ENCODE results near the gene ODAD3.
A peak's percentile ranks its signal among the peaks of the same experiment; 100 is the strongest.
"Not testable (repeated sequence)": the region's sequence is repeated elsewhere in the genome, so short reads cannot be mapped to it uniquely, and the experiment has no call there.

ODAD3 gene

GRCh38 chr19:11397089-11397610 lies 37.8 kb downstream of the ODAD3 start:
- ATAC-seq (replicated peaks) (no peak), DNase-seq (no peak)
- H3K4me3 Mint-ChIP-seq = no peak overlapping the region

GRCh38 chr19:11390933-11391680 lies 43.8 kb downstream of the ODAD3 start:
- Mint-ChIP-seq H3K9me3 (no peaks in the 10 kb centered on the region), H3K4me1 (ENCODE audit: low read depth in 2 of 2) (peaks cover 0 to 5% of the 10 kb centered on the region in 2 donors), H3K4me3 (no peak overlapping the region), H3K27ac (no peak overlapping the region), H3K36me3 (ENCODE audit: insufficient read depth) (no peaks in the 10 kb centered on the region), H3K27me3 (peaks cover 14 to 26% of the 10 kb centered on the region in 2 donors)
- no peak for ATAC-seq (replicated peaks)
- DNase-seq = no peak

More at GRCh38 chr19:11397089-11397610, 37.8 kb downstream of the ODAD3 start:
- H3K27ac Mint-ChIP-seq = no peak overlapping the region
- no peaks in the 10 kb centered on the region for H3K9me3 Mint-ChIP-seq
- H3K27me3 Mint-ChIP-seq = peaks cover 20 to 36% of the 10 kb centered on the region in 2 donors
- H3K36me3 Mint-ChIP-seq (ENCODE audit: insufficient read depth) = no peaks in the 10 kb centered on the region
- H3K4me1 Mint-ChIP-seq (ENCODE audit: low read depth in 2 of 2) = peaks cover 0 to 3% of the 10 kb centered on the region in 2 donors

GRCh38 chr19:11390359-11390758 lies 44.6 kb downstream of the ODAD3 start:
- no peak overlapping the region for H3K4me3 Mint-ChIP-seq

GRCh38 chr19:11387162-11388034 lies 47.5 kb downstream of the ODAD3 start:
- peaks cover 4% of the 10 kb centered on the region for H3K36me3 Mint-ChIP-seq (ENCODE audit: insufficient read depth)
- H3K27ac Mint-ChIP-seq = no peak overlapping the region
- no peak for DNase-seq

More at GRCh38 chr19:11390359-11390758, 44.6 kb downstream of the ODAD3 start:
- DNase-seq (no peak), ATAC-seq (replicated peaks) (no peak)
- H3K36me3 Mint-ChIP-seq (ENCODE audit: insufficient read depth) = no peaks in the 10 kb centered on the region
- peaks cover 11 to 21% of the 10 kb centered on the region in 2 donors for H3K27me3 Mint-ChIP-seq
- H3K27ac Mint-ChIP-seq = no peak overlapping the region
- H3K4me1 Mint-ChIP-seq (ENCODE audit: low read depth in 2 of 2) = peaks cover 0 to 5% of the 10 kb centered on the region in 2 donors
- no peaks in the 10 kb centered on the region for H3K9me3 Mint-ChIP-seq

GRCh38 chr19:11384778-11385129 lies 50.2 kb downstream of the ODAD3 start:
- peaks cover 7 to 32% of the 10 kb centered on the region in 2 donors for H3K27me3 Mint-ChIP-seq
- ATAC-seq (replicated peaks) (no peak), DNase-seq (no peak)
- peaks cover 19 to 26% of the 10 kb centered on the region in 2 donors for H3K4me1 Mint-ChIP-seq (ENCODE audit: low read depth in 2 of 2)
- no peak overlapping the region for H3K27ac Mint-ChIP-seq
- H3K36me3 Mint-ChIP-seq (ENCODE audit: insufficient read depth) = peaks cover 16% of the 10 kb centered on the region
- H3K9me3 Mint-ChIP-seq = no peaks in the 10 kb centered on the region
- H3K4me3 Mint-ChIP-seq = peak overlapping the region in 1 of 2 donors; percentile 30

More at GRCh38 chr19:11387162-11388034, 47.5 kb downstream of the ODAD3 start:
- ATAC-seq (replicated peaks) = no peak
- peaks cover 7 to 22% of the 10 kb centered on the region in 2 donors for H3K27me3 Mint-ChIP-seq
- no peaks in the 10 kb centered on the region for H3K9me3 Mint-ChIP-seq
- H3K4me3 Mint-ChIP-seq = no peak overlapping the region
- peaks cover 5 to 7% of the 10 kb centered on the region in 2 donors for H3K4me1 Mint-ChIP-seq (ENCODE audit: low read depth in 2 of 2)

GRCh38 chr19:11383706-11384048 lies 51.2 kb downstream of the ODAD3 start:
- DNase-seq = no peak
- peaks cover 7 to 32% of the 10 kb centered on the region in 2 donors for H3K27me3 Mint-ChIP-seq
- peaks cover 19 to 26% of the 10 kb centered on the region in 2 donors for H3K4me1 Mint-ChIP-seq (ENCODE audit: low read depth in 2 of 2)
- H3K36me3 Mint-ChIP-seq (ENCODE audit: insufficient read depth) = peaks cover 16% of the 10 kb centered on the region
- H3K4me3 Mint-ChIP-seq = peak overlapping the region; percentile 68 to 87
- no peak for ATAC-seq (replicated peaks)
- no peak overlapping the region for H3K27ac Mint-ChIP-seq
- no peaks in the 10 kb centered on the region for H3K9me3 Mint-ChIP-seq

GRCh38 chr19:11382898-11383705 lies 51.8 kb downstream of the ODAD3 start:
- Mint-ChIP-seq H3K27ac (peak overlapping the region; percentile 60 to 77), H3K4me1 (ENCODE audit: low read depth in 2 of 2) (peaks cover 19 to 26% of the 10 kb centered on the region in 2 donors), H3K9me3 (no peaks in the 10 kb centered on the region), H3K36me3 (ENCODE audit: insufficient read depth) (peaks cover 16% of the 10 kb centered on the region), H3K4me3 (peak overlapping the region; percentile 68 to 87), H3K27me3 (peaks cover 7 to 32% of the 10 kb centered on the region in 2 donors)
- DNase-seq = peak; percentile 26 to 40 (median 33)
- no peak for ATAC-seq (replicated peaks)

- peak; percentile 97 to 98 (median 97) for DNase-seq
- Mint-ChIP-seq H3K27ac (peak overlapping the region; percentile 90 to 93), H3K9me3 (no peaks in the 10 kb centered on the region), H3K4me3 (peak overlapping the region; percentile 84 to 87), H3K27me3 (peaks cover 7 to 32% of the 10 kb centered on the region in 2 donors), H3K4me1 (ENCODE audit: low read depth in 2 of 2) (peaks cover 25 to 35% of the 10 kb centered on the region in 2 donors), H3K36me3 (ENCODE audit: insufficient read depth) (peaks cover 16% of the 10 kb centered on the region)
- ATAC-seq (replicated peaks) = peak; percentile 81
These were observed 54.0 kb downstream of the ODAD3 start for GRCh38 chr19:11380653-11381537.

GRCh38 chr19:11379857-11380350 lies 55.0 kb downstream of the ODAD3 start:
- Mint-ChIP-seq H3K27ac (peak overlapping the region; percentile 90 to 93), H3K9me3 (no peaks in the 10 kb centered on the region), H3K27me3 (peaks cover 7 to 31% of the 10 kb centered on the region in 2 donors), H3K36me3 (ENCODE audit: insufficient read depth) (peaks cover 16% of the 10 kb centered on the region), H3K4me1 (ENCODE audit: low read depth in 2 of 2) (peaks cover 31 to 40% of the 10 kb centered on the region in 2 donors), H3K4me3 (peak overlapping the region; percentile 84 to 87)
- DNase-seq = no peak
- no peak for ATAC-seq (replicated peaks)

GRCh38 chr19:11379269-11379845 lies 55.6 kb downstream of the ODAD3 start:
- Mint-ChIP-seq H3K27ac (peak overlapping the region in 1 of 2 donors; percentile 90), H3K36me3 (ENCODE audit: insufficient read depth) (peaks cover 16% of the 10 kb centered on the region), H3K4me1 (ENCODE audit: low read depth in 2 of 2) (peaks cover 31 to 40% of the 10 kb centered on the region in 2 donors), H3K27me3 (peaks cover 7 to 25% of the 10 kb centered on the region in 2 donors)
- ATAC-seq (replicated peaks); H3K4me3 Mint-ChIP-seq; H3K9me3 Mint-ChIP-seq; DNase-seq: not testable (repeated sequence)

- H3K27ac Mint-ChIP-seq = no peak overlapping the region
- no peak for DNase-seq
- peaks cover 16% of the 10 kb centered on the region for H3K36me3 Mint-ChIP-seq (ENCODE audit: insufficient read depth)
- peak overlapping the region in 1 of 2 donors; percentile 28 for H3K4me3 Mint-ChIP-seq
- H3K4me1 Mint-ChIP-seq (ENCODE audit: low read depth in 2 of 2) = peaks cover 31 to 40% of the 10 kb centered on the region in 2 donors
- no peaks in the 10 kb centered on the region for H3K9me3 Mint-ChIP-seq
- ATAC-seq (replicated peaks) = no peak
- H3K27me3 Mint-ChIP-seq = peaks cover 7 to 21% of the 10 kb centered on the region in 2 donors
These were observed 56.4 kb downstream of the ODAD3 start for GRCh38 chr19:11378319-11379189.

Measured in effector memory CD8-positive, alpha-beta T cell (primary cell).